ENCODE results near the gene MAN1A1.

Gene MAN1A1

DNA sequence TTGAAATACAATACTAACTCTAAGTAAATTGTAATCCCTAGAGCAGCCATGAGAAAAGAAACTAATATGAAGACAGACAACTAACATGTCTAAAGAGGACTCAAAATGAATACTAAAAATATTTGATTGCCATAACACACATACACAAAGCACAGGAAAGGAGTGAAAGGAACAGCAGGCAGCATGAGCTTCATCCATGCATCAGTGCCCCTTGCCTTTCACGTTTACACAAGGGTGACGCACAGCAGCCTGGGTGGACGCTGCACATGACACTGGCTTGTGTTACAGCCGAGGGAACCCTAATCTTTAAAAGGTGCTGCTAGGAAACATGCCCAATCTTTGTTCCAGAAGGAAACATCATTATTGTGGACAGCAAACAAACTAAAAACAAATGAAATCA, 123.5 kb downstream of the MAN1A1 start:
- no peak for DNase-seq

GRCh38 chr6:119224095-119224701, 125.4 kb downstream of the MAN1A1 start:
- DNase-seq: no peak

- no peak for DNase-seq
Observed at GRCh38 chr6:119220452-119220851, 129.1 kb downstream of the MAN1A1 start.

- DNase-seq: no peak
Observed at GRCh38 chr6:119218548-119218947, 131.0 kb downstream of the MAN1A1 start.

GRCh38 chr6:119215885-119216590, 133.5 kb downstream of the MAN1A1 start:
- no peak for DNase-seq

DNA sequence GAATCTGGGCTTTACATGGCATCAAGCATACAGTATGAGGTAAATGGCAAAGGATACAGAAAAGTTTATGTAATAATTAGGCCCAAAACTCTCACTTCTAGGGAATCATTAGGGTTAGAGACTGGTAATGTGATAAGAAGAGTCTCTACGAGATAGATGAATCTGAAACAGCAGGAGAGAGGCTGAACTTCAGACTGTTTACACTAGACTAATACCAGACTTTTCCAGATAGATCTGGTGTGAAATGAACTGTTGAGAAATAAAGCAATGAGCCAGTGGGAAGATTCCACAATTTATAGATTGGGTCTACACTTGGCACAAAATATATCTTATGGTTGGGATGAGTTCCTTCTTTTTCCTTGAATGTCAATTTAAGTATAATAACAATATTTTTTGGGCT, 134.3 kb downstream of the MAN1A1 start:
- no peak for DNase-seq

- no peak for DNase-seq
Observed at GRCh38 chr6:119210596-119210995, 139.0 kb downstream of the MAN1A1 start.

- DNase-seq: no peak
Observed at GRCh38 chr6:119209452-119210205, 139.9 kb downstream of the MAN1A1 start.

- no peak for DNase-seq
Observed at GRCh38 chr6:119207971-119208725, 141.4 kb downstream of the MAN1A1 start.

DNA sequence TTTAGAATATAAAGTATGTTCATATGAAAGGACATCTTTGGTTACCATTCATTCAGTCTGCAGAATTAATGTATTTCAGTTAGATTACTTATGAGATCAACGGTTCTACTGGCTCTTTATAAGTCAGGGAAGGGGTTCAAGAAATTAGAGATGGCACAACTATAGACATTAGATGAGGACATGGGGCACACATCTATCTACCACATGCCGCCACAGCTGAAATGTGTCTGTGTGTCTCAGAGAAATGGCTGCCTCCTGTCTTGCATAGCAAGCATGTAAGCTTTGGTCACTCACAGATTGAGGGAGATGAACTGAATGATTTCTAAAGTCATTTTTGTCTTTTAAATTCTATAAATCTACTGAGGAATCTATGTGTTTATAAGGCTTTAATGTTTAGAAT, 142.2 kb downstream of the MAN1A1 start:
- no peak for DNase-seq

DNA sequence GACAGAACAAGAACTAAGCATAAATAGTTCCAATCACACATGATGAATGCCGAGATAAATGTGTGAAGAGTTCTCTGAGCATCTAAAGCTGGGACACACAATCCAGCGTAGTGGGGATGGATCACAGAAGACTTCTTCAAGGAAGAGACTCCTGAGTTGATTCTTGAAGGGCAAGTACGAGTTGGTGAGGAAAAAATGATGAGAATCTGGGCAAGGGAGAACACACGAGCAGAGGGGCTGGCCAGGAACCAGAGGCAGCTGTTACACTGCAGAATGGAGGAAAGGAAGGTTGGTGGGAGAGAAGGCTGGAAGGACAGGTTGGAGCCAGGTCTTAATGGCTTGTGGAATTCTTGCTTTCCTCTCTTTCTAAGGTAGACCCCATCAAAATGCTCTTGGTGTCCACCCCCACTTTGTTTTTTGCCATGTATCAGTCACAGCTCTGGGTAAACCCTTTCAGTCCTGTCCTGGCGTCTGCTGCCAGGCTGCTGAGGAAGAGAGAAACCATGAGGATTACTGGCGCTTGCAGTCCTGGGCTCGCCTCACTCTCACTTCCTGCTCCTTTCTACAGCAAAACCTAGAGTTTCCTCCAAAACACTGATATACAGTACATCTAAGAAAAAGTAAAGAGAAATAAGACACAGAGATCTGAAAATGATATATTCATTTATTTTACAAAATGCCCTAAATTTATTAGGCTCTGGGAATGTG, 143.5 kb downstream of the MAN1A1 start:
- no peak for DNase-seq

GRCh38 chr6:119204719-119205118, 144.8 kb downstream of the MAN1A1 start:
- DNase-seq: no peak

- DNase-seq: no peak
Observed at GRCh38 chr6:119201480-119201879, 148.1 kb downstream of the MAN1A1 start.

- no peak for DNase-seq
Observed at GRCh38 chr6:119200512-119201175, 148.9 kb downstream of the MAN1A1 start.

- DNase-seq: no peak
Observed at GRCh38 chr6:119197271-119197670, 152.3 kb downstream of the MAN1A1 start.

DNA sequence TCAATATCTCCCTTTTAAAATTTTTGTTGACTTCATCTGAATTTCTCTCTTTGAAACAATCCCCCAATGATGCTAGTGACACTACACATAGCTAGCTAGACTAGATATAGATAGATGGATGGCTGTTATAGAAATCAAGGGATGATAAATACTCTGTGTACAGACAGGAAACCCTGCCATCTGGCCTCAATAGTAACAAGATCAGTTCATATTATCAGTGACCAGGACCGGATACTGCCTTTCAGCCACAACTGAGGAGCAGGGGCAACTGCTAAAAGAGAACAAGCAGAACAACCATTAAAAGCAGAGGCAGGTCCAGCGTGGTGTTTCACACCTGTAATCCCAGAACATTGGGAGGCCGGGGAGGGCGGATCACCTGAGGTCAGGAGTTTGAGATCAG, 152.8 kb downstream of the MAN1A1 start:
- DNase-seq: no peak

GRCh38 chr6:119195848-119196247, 153.7 kb downstream of the MAN1A1 start:
- no peak for DNase-seq

DNA sequence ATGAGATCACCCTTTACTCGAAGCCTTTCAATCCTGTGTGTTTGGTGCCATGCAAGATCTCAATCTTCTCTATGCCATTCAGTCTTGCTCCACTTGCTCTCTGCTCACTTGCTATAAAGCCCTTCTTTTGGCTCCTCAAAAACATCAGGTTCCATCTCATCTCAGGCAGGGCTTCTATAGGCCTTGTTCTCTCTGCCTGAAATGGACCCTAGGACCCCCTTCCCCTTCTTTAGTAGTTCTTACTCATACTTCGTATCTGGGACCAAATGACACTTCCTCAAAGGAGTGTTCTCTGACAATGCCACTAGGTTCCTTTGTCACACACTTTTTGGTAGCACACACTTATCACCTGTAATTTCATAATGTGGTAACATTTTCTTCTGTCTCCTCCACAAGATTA, 154.4 kb downstream of the MAN1A1 start:
- DNase-seq: no peak

GRCh38 chr6:119193707-119194106, 155.9 kb downstream of the MAN1A1 start:
- no peak for DNase-seq

DNA sequence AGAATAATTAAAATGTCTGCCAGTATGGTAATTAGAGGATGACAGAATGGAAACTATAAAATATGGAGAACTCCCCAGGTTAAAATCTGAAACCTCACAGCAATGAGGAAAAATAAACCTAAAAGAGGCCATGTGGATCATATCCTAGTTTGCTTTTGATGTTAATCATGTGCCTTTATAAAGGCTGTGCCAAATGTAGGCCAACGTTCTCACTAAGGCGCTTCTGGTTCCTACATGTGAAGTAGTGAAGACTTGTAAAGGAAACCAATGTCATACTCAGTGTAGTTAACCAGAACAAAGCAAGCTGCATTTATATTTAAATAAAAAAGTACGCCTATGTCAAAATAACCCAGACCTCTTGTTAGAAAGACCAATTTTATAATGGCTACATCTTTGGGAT, 157.4 kb downstream of the MAN1A1 start:
- no peak for DNase-seq

- no peak for DNase-seq
Observed at GRCh38 chr6:119190176-119190575, 159.4 kb downstream of the MAN1A1 start.

DNA sequence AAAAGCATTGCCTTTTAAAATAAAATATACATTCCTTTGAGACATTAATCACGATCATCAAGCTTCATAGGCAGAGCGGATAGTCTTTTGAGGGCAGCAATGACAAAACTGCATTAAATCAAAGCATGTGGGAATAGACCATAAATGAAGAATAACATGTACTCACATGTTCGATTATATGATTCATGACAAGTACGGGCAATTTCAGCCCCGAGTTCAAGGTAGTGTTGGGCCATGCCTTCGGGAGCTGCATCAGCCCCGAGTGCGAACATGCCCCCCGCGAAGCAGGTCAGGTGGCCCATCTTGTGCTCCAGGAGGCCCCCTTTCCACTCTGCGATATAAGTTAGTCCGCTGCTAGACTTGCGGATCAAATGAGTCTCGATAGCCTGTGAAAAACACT, 160.1 kb downstream of the MAN1A1 start:
- no peak for DNase-seq

Measured in activated CD4-positive, alpha-beta T cell treated with anti-CD3 and anti-CD28 coated beads for 1 hour (primary cell).